ENCODE measurements around the gene TMEM181. TPM values are rescaled to one million over a fixed set of nuclear protein-coding genes. Genes with fewer than 3 reads are reported as not detected.
"Not testable (repeated sequence)": the region's sequence is repeated elsewhere in the genome, so short reads cannot be mapped to it uniquely, and the experiment has no call there.

The TMEM181 gene
- total RNA-seq, 2 donors from 2014 or later, result 11.9 to 12.3 TPM

DNA sequence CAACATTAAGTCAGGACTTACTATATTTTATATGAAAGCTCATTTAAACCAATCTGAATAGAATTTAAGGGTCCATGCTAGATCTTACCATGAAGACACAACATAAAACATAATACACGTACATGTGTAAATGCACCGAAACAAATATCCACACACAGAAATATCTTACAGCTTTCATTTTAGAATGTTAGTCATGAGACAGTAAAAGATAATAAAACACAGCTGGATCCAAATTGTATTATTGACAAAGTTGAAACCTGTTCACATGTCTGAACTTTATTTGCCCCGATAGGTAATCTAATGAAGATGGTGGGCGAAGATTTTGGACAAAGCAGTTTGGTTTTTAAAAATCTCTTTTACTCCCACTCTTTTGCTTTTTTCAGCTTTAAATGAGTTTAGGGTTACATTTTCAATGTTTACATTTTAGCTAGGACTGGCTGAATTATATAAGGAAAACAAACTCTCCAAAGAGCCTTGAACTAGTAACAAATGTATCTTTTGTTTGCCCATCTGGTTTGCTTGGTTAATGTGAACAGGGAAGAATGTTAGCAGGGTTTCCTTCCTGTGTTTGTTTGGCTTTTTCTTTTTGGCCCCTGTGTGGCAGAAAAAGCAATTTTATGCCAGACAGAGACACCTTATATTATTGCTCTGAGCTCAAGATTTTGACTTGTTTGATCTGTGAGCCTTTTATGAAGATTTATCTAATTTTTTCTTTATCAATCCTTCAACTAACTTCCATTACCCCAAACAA lies 5.1 kb upstream of the TMEM181 start:
- H3K27ac Mint-ChIP-seq, result no peak overlapping the region
- H3K36me3 Mint-ChIP-seq, result no peaks in the 10 kb centered on the region
- DNase-seq (ENCODE audit: low spot score in 2 of 2), result no peak
- no peaks in the 10 kb centered on the region for H3K9me3 Mint-ChIP-seq
- ATAC-seq, result no peak

DNA sequence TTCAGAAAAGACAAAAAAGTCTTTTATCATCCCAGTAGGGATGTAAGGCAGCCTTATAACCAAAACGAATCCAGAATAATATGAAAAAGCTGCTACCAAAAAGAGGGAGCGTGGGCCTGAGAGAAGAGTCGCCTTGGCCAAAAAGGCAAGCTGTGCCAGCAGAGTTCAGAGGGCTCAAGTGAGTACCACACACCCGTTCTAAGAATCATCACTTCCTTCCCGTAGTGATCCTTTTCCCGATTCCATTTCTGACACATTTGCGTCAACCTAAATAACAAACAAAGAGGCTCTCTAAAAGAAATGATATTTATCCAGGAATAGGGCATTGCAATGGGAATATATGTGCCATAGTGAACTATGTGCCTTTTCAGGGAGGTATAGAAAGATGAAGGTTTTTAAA lies 3.8 kb upstream of the TMEM181 start:
- DNase-seq (ENCODE audit: low spot score in 2 of 2) (no peak), ATAC-seq (no peak)
- Mint-ChIP-seq H3K27ac (no peak overlapping the region), H3K36me3 (peaks cover 7% of the 10 kb centered on the region in 2 donors), H3K9me3 (no peaks in the 10 kb centered on the region)

DNA sequence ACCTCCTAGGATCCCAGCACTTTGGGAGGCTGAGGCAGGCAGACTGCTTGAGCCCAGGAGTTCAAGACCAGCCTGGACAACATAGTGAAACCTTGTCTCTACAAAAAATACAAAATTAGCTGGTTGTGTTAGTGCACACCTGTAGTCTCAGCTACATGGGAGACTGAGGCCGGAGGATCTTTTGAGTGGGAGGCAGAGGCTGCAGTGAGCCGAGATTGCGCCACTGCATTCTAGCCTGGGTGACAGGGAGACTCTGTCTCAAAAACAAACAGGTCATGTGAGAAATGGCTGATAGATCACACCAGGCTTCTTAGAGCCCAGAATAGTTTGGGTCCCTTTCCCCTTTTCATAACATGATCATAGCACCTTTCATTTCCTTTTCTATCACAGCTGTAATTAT lies 2.8 kb upstream of the TMEM181 start:
- H3K9me3 Mint-ChIP-seq; H3K27ac Mint-ChIP-seq; ATAC-seq; DNase-seq (ENCODE audit: low spot score in 2 of 2): not testable (repeated sequence)
- H3K36me3 Mint-ChIP-seq, result peaks cover 12 to 16% of the 10 kb centered on the region in 2 donors

DNA sequence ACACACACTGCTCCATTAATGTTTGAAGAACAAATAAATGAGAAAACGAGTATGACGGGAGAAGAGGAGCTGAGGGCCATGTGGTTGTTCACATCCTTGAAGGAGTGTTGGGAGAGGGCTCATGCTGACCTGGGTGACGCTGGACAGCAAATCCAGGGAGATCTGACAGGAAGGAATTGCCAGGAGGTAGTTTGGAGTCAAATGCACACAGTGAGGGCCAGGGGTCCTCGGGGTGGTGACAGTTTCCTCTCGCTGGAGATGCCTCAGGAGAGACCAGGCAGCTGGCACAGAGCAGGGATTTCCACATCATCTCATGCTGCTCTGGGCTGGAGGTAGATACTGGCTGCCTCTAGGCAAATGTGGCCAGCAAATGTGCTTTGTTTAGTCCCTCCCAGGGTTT lies 2.0 kb upstream of the TMEM181 start:
- peaks cover 12 to 21% of the 10 kb centered on the region in 2 donors for H3K36me3 Mint-ChIP-seq
- no peak for ATAC-seq
- no peak overlapping the region for H3K27ac Mint-ChIP-seq
- H3K9me3 Mint-ChIP-seq, result no peaks in the 10 kb centered on the region
- no peak for DNase-seq (ENCODE audit: low spot score in 2 of 2)

DNA sequence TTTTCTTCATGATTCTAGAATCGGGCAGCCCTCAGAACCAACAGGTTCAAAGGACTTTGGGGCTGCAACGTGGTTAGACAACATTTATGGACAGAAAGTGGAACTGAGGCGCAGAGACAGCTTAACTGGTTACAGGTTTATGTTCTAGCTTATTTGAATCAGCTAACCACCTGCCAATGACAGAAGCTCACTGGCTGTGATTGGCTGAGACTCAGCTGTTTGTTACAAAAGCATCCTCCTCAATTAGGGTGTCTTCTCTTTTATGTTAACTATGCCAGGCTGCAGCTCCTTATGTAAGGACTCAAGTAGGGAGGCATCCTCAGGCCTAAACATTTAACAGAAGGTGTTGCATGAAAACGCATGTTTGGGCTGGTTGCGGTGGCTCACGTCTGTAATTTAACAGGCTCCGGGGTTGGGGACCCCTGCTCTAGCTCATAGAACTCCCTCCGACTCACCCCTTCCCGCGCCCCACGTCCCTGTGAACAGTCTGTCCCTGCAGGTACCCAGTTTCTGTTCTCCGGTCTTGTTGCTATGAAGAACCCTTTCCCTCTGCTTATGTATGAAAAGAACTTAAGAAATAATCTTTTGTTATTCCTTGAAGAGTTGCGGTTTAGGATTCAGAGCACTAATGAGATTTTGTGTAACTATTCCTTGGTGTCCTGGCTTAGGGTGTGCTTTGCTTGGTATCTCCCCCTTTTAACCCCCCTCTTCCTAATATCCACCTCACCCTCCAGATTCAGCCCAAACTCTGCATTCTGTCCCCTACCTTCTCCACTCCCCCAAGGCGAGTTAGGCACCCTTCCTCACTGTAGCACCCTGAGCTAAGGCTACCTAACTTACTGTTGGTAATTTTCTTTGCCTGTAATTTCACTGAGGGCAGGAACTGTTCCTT lies 1.2 kb upstream of the TMEM181 start:
- H3K36me3 Mint-ChIP-seq, result peaks cover 12 to 21% of the 10 kb centered on the region in 2 donors
- peak overlapping the region in 1 of 2 donors; percentile 79 for H3K27ac Mint-ChIP-seq
- no peak for ATAC-seq

DNA sequence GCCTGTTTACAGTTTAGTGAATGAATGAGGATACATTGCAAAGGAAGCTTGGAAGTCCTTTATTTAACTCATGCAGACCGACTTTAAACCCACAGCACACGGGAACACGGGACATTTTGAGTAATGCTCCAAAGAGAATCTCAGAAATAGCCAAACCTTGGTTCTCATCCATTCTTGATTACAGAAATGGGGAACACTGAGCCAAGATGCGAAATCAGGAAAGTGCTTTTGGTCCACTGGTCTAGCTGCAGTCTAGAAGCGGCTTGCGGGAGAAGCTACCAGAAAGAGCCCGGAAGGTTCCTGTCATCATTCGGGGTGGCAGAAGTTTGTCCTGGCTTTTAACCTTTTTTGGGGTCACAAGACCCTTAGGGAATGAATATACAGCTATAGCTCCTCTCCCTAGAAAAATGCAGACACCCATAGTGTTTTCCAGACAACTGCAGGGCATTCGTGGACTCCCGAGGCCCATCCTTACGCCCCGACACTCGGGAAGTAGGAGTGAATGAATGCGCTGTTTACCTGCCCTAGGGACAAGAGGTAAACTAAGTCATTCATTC lies 475 bp upstream of the TMEM181 start:
- Mint-ChIP-seq H3K36me3 (peaks cover 12 to 21% of the 10 kb centered on the region in 2 donors), H3K27ac (peak overlapping the region in 1 of 2 donors; percentile 79), H3K9me3 (no peaks in the 10 kb centered on the region)
- no peak for ATAC-seq
- DNase-seq (ENCODE audit: low spot score in 2 of 2), result no peak

More for the DNA sequence above, 1.2 kb upstream of the TMEM181 start:
- H3K9me3 Mint-ChIP-seq, result no peaks in the 10 kb centered on the region
- no peak for DNase-seq (ENCODE audit: low spot score in 2 of 2)

DNA sequence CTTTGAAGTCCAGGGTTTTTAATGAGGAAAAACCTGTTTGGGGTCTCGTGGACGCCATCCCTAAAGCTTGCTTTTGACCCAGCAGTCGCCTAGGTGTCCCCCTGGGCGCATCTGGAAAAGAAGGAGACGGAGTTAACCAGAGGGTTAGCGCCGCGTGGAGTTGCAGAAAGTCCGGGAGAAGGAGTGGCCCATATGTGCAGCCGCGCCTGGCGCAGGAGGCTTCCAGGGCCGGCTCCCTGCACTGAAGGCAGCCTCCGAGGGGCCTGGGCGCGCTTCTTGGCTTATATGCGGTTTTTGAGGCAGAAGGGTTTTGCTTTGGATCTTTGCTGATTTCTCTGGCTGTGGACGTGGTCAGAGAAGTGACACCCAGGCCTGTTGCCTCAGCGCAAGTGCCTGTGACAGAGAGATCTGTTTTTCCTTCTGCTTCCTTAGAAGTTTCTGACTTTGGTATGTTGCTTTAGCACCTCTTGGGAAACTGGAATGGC lies 987 bp downstream of the TMEM181 start:
- Mint-ChIP-seq H3K36me3 (peaks cover 12 to 21% of the 10 kb centered on the region in 2 donors), H3K27ac (peak overlapping the region; percentile 94 to 99), H3K9me3 (no peaks in the 10 kb centered on the region)
- ATAC-seq (peak in 1 of 2 donors; percentile 13), DNase-seq (ENCODE audit: low spot score in 2 of 2) (no peak)

DNA sequence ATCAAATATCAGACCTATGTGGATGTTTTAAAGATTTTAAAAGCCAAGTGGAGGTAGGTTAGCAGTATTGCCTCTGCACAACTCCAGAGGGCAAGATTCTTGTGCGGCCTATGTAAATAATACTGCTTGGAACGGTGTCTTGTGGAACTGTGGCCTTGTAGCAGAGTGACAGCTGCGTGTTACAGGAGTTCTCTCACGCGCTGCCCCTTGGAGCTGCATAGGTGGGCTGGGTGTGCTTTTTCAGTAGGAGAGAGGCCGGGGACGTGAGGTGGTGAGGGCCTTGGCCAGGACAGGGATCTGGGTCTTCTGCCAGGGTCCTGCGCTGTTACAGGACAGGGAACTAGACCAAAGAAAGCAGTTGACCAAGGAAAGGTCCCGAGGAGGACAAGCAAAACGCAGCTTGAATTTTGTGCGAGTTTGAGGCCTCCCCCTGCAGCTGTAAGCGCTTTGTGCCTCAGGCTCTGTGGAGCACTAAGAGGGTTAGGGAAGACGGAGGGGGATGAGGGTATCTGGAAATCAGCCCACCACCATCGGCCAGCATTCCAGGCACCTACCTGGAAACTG lies 1.5 kb downstream of the TMEM181 start:
- peak overlapping the region; percentile 77 to 94 for H3K27ac Mint-ChIP-seq
- ATAC-seq (no peak), DNase-seq (ENCODE audit: low spot score in 2 of 2) (no peak)
- no peaks in the 10 kb centered on the region for H3K9me3 Mint-ChIP-seq
- H3K36me3 Mint-ChIP-seq, result peaks cover 12 to 21% of the 10 kb centered on the region in 2 donors

DNA sequence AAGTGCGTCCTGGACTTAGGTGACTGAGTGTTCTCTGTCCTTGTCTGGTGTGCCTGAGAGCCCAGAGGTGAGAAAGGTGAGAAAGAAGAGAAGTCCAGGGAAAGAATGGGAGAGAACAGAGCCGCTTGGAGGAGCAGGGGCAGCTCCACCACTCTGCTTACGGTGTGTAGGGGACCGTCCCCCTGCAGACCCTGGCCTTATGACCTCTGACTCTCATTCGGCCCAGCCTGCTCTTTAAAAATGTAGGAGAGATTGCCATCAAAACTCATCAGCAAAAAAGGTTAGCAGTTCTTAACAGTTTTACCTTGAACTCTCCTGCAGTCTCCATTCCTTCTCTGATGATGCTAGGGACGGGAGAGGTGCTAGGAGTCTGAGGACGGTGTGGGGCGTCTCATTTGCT lies 2.0 kb downstream of the TMEM181 start:
- ATAC-seq, result no peak
- H3K27ac Mint-ChIP-seq, result no peak overlapping the region
- H3K36me3 Mint-ChIP-seq, result peaks cover 12 to 21% of the 10 kb centered on the region in 2 donors
- DNase-seq (ENCODE audit: low spot score in 2 of 2), result no peak
- H3K9me3 Mint-ChIP-seq, result no peaks in the 10 kb centered on the region

DNA sequence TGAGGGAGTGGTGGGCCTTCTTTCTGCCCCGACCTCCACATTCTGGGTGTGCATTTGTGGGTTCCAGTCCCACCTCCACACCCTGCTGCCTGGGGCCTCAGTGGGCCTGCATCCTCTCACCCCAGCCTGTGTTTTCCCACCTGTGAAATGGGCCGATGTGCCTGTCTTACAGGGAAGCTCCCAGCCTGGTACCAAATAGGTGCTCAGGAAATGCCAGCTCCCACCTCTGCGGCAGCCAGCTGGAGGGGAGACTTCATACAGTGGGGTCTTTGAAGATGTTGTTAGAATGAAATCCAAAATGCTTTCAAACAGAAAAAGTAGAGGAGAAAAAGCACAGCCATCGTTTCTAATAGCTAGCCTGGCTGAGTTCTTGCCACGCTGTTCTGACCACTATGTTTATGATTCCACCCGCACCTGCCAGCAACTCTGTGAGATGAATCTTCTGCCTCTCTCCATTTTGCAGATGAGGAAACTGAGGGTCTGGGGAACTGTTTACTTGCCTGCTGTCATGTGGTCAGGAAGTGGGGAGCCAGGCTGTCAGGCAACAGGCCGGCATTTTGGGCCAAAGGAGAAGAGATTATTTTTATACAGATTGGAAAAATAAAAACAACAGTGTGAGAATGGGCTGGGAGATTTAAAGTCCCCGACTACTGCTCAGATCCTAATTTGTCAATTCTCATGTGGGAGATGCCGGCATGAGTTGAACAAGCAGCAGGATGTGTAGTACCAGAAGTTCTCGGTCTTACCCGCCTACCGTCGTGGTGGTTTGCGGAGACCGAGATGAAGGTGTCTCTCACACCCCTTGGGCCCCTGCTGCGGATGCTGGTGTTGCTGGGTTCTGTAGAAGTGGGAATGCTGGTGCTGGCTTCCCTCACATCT lies 4.6 kb downstream of the TMEM181 start:
- ATAC-seq (no peak), DNase-seq (ENCODE audit: low spot score in 2 of 2) (no peak)
- H3K27ac Mint-ChIP-seq, result no peak overlapping the region
- peaks cover 12 to 21% of the 10 kb centered on the region in 2 donors for H3K36me3 Mint-ChIP-seq
- H3K9me3 Mint-ChIP-seq, result no peaks in the 10 kb centered on the region

DNA sequence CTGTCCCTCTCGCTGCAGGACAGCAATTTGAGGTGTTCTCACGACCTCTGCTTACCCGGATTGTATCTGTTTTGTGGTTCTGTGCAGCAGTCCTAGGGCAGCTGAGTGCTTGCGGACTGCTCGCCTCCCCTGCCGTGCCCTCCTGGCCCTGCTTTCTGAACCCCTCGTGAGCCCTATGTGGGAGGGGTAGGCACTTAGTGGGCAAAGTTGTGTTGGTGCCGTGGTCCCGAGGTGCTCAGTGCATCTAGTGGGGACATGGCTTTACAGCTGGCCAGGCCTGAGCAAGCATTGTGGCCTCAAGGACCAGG lies 5.2 kb downstream of the TMEM181 start:
- Mint-ChIP-seq H3K9me3 (no peaks in the 10 kb centered on the region), H3K27ac (peak overlapping the region in 1 of 2 donors; percentile 82), H3K36me3 (peaks cover 12 to 23% of the 10 kb centered on the region in 2 donors)
- ATAC-seq (no peak), DNase-seq (ENCODE audit: low spot score in 2 of 2) (peak in 1 of 2 donors; percentile 16)

DNA sequence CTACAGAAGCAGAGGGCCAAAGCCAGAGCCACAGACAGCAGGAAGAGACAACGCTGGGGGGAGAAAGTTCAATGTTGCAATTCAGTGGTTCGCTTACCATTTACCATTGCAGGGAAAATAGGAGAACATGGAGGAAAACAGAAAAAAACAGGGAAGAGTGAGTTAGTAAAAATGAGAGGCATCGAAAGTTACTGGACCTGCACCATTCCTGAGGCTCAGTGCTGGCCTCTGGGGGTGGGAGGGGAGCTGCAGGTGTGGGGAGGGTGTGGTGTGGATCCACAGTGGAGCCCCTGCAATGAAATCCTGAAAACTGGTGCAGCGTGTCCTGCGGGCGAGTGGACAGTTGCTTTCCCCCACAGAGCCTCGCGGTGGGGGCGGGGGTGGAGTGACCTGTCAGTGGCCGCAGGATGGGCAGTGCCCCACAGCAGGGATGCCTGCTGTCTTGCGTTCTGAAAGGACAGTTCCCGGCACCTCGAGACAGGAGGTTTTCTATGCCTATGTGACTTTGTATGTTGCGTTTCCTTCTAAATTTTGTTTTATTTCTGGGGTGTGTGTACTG lies 5.7 kb downstream of the TMEM181 start:
- Mint-ChIP-seq H3K36me3 (peaks cover 11 to 27% of the 10 kb centered on the region in 2 donors), H3K9me3 (no peaks in the 10 kb centered on the region), H3K27ac (peak overlapping the region; percentile 82 to 92)
- DNase-seq (ENCODE audit: low spot score in 2 of 2) (no peak), ATAC-seq (no peak)

DNA sequence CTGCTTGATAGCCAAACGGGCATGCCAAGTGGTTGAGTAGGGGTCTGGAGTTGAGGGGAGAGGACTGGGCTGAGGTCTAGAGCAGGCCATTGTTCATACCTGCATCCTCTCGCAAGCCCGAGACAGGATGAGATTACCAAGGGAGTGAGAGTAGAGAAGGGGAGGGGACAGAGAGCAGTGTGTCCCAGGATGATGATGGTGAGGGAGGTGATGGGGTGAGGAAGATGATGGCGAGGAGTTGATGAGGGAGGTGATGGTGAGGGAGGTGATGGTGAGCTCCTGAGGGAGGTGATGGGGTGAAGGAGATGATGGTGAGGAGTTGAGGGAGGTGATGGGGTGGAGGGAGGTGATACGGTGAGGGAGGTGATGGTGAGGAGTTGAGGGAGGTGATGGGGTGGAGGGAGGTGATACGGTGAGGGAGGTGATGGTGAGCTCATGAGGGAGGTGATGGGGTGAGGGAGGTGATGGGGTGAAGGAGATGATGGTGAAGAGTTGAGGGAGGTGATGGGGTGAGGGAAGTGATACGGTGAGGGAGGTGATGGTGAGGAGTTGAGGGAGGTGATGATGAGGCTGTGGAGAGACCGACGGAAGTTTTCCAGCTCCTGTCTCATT lies 6.4 kb downstream of the TMEM181 start:
- peak overlapping the region; percentile 82 to 92 for H3K27ac Mint-ChIP-seq
- peaks cover 3 to 21% of the 10 kb centered on the region in 2 donors for H3K36me3 Mint-ChIP-seq
- ATAC-seq (no peak), DNase-seq (ENCODE audit: low spot score in 2 of 2) (peak in 1 of 2 donors; percentile 20)
- no peaks in the 10 kb centered on the region for H3K9me3 Mint-ChIP-seq

DNA sequence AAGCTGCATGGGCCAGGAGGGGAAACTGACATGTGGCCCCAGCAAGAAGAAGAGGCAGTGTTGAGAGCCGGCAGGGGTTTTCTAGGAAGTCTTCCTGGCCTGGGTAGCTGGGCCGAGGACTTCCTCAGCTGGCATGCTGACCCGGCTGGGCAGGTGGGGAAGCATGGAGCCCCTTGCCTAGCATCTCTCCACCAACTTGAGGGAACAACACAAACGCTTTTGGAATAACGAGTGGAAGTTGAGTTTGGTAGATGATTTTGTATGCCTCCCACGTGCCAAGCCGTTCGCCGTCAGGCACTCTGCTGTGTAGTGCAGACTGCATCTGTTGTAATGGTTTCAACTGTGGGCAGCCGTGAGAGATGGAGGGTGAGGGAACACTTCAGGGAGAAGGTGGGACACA lies 7.3 kb downstream of the TMEM181 start:
- no peak for ATAC-seq
- no peaks in the 10 kb centered on the region for H3K9me3 Mint-ChIP-seq

DNA sequence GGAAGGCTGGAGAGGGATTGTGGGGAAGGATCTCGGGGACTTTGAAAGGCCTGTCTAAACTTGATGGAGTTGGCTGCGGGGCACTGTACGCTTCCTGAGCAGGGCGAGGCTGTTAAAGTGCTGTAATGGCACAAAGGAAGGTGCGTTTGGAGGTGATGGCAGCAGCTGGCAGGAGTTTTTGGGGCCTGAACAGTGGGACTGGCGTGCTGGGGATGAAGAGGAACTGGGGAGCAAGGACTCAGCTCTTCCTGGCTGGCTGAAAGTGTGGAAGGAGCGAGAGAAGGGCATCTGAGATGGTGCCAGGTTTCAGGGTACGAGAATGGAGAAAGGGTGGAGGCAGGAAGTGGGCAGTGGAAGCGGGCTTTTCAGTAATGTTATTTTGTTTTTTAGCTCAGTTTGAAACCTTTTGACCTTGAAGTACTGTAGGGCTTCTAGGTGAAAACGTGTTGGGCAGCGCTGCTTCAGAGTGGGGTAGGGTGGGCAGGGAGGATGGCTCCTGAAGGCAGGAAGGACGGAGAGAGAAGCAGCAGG lies 8.0 kb downstream of the TMEM181 start:
- Mint-ChIP-seq H3K9me3 (no peaks in the 10 kb centered on the region), H3K27ac (peak overlapping the region; percentile 82 to 89), H3K36me3 (peaks cover 5 to 19% of the 10 kb centered on the region in 2 donors)
- DNase-seq (ENCODE audit: low spot score in 2 of 2), result peak in 1 of 2 donors; percentile 50
- peak; percentile 47 to 56 for ATAC-seq

More for the DNA sequence above, 7.3 kb downstream of the TMEM181 start:
- Mint-ChIP-seq H3K27ac (peak overlapping the region; percentile 82 to 89), H3K36me3 (peaks cover 4 to 17% of the 10 kb centered on the region in 2 donors)
- DNase-seq (ENCODE audit: low spot score in 2 of 2), result peak in 1 of 2 donors; percentile 47
